Pancreas (tissue), 10 donors: ENCODE data around the gene MIEF1. TPM values are rescaled to one million over a fixed set of nuclear protein-coding genes. Genes with fewer than 3 reads are reported as not detected.

ENCODE experiments used
- ATAC-seq, 4 donors: fragments of 200-7000 bp; cut with Tn5 transposase; one replicate each; pipeline versions ENCODE4 v1.8.0 to v1.9.1; 2020; ENCODE audit warnings: mild to moderate bottlenecking in 4 of 4, moderate library complexity in 4 of 4
- DNase-seq, 6 donors: peaks; one replicate each; pipeline ENCODE4 v3.0.0-alpha.2; 2020
- FAIRE-seq: peaks from 2 replicates; lab custom pipeline; 2012; peaks lifted over from hg19 to GRCh38; lab: Jason Lieb, UNC
- H3K27ac ChIP-seq, 4 donors: fragments of 200-600 bp; sonication (generic); 1 replicate in 3 of 4; 2 replicates in 1 of 4; pipeline versions ENCODE4 v1.5.0 to v1.8.0; 2020
- H3K27me3 ChIP-seq, 4 donors: fragments of 200-600 bp; one replicate each; pipeline ENCODE4 v1.8.0; 2021
- H3K36me3 ChIP-seq, 3 donors: fragments of 200-600 bp; sonication (generic) in 1 of 3; one replicate each; pipeline versions ENCODE4 v1.5.0 to v1.8.0; 2020 to 2021
- H3K4me1 ChIP-seq, 3 donors: fragments of 200-600 bp; one replicate each; pipeline ENCODE4 v1.8.0; 2021
- H3K4me3 ChIP-seq, 4 donors: fragments of 200-600 bp; sonication (generic) in 2 of 4; one replicate each; pipeline versions ENCODE4 v1.5.0 to v1.8.0; 2020 to 2021
- H3K9me3 ChIP-seq, 4 donors: fragments of 200-600 bp; one replicate each; pipeline ENCODE4 v1.8.0; 2021
- WGBS, 2 donors: extraction: QIAGEN DNeasy Blood & Tissue Kit; methylation state at CpG; one replicate each; pipeline ENCODE4 v1.1.7; 2013; 5-methylcytosine and 5-hydroxymethylcytosine counted together
- intact Hi-C, 3 donors: fragments of 100-400 bp; cut with DNase I; formaldehyde crosslinking; loops; one replicate each; pipeline versions ENCODE4 v1.11.1 to v1.14.2; 2022
- polyA plus RNA-seq, 2 donors: library from polyadenylated mRNA; stranded (reverse); fragments of 200-250 nt; gene quantifications; one replicate each; pipeline ENCODE4 v1.2.3, GENCODE V29; 2013
- total RNA-seq, 6 donors: library from RNA; stranded (reverse); fragmentation: NEBNext Ultra II Directional in 4 of 6; extraction: Animal tissue kit (Norgen Biotek cat#: 25700) in 4 of 6; gene quantifications; one replicate each; pipeline versions ENCODE4 v1.2.1 to v1.2.4, GENCODE V29; 2021 to 2023
- TF ChIP-seq, protein P1 (sequence below), 4 donors: fragments of 200-600 bp; sonication (generic) in 3 of 4; IDR thresholded peaks; one replicate each; pipeline versions ENCODE4 v1.5.0 to v1.8.0; 2021; ENCODE audit warnings: antibody characterized with exemption in 4 of 4
- donor health status: healthy with polysubstance abuse.
- donor health status: DM: no; HTN: no; CAD: no; lungs with moderate emphysema.
- donor health status: DM: no; HTN: no; CAD: no.
- donor health status: control.
- donor health status: control.
- donor health status: Bipolar disorder and iron deficiency.
- donor health status: DM: yes; HTN: yes; CAD: no.
- donor health status: DM: no; HTN: no; CAD: no.
- donor health status: DM: no; HTN: no; CAD: no.
- donor health status: DM: yes; HTN: yes; CAD: no.

Gene MIEF1
- 10 to 100 TPM in 5 of 6 donors, 1 to 10 TPM in 1; 8.8 to 15.1 (median 12.7) TPM for total RNA-seq
- polyA plus RNA-seq, result 1 to 10 TPM; 6.3 TPM

DNA sequence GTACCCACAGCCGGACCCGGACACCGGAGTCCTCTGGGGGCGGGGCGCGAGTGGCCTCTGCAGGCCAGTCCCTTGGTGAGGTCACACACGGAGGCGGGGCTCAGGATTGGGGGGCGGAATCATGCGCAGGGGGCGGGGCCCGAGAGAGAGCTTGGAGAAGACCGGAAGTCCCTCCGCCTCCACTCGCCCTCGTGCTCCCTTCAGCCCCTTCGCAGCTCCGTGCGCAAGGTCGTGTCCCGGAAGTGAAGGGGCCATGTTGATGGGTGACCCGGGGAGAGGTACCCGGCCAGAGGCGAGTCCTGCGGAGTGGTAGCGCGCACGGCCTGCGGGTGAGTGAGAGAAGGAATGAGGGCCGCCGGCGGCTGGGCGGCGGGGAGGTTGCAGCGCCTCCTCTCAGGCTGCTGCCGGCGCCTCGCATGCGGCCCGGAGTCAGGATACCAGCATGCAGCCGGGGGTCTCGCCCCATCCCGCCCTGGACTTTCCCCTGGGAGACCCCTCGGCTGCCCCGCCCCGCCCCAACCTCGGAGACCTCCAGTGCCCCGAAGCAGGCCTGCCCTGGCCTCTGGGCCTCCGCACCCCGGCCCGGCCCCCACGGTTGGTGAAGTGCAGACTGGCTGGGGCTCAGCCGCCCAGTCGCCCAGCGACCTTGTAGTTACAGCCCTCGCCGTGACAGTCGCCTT is at the start of gene MIEF1:
TSS of gene MIEF1 (plus strand) at position 182 of the 680 bp plus-strand sequence. CDS start 9,005 bp downstream, outside the sequence.
- peaks cover 8 to 20% (median 9%) of the 10 kb centered on the region in 3 donors for H3K4me1 ChIP-seq
- intact Hi-C loops, result no loop called here
- peak within 1 kb of the TSS; percentile 81 to 92 (median 90) for H3K27ac ChIP-seq
- TF ChIP-seq, protein P1, sequence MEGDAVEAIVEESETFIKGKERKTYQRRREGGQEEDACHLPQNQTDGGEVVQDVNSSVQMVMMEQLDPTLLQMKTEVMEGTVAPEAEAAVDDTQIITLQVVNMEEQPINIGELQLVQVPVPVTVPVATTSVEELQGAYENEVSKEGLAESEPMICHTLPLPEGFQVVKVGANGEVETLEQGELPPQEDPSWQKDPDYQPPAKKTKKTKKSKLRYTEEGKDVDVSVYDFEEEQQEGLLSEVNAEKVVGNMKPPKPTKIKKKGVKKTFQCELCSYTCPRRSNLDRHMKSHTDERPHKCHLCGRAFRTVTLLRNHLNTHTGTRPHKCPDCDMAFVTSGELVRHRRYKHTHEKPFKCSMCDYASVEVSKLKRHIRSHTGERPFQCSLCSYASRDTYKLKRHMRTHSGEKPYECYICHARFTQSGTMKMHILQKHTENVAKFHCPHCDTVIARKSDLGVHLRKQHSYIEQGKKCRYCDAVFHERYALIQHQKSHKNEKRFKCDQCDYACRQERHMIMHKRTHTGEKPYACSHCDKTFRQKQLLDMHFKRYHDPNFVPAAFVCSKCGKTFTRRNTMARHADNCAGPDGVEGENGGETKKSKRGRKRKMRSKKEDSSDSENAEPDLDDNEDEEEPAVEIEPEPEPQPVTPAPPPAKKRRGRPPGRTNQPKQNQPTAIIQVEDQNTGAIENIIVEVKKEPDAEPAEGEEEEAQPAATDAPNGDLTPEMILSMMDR (IDR thresholded peaks at IDR 0.05), result no peak
- WGBS, 2 donors, result 0 to 1% methylated on average over 52 to 58 of the region's 58 CpGs
- H3K27me3 ChIP-seq, result no peaks in the 10 kb centered on the region
- peak; percentile 98 to 99 (median 98) for DNase-seq
- H3K9me3 ChIP-seq, result no peaks in the 10 kb centered on the region
- peaks cover 0 to 23% (median 10%) of the 10 kb centered on the region in 3 donors for H3K36me3 ChIP-seq
- peak; percentile 59 for FAIRE-seq
- peak within 1 kb of the TSS; percentile 83 to 98 (median 96) for H3K4me3 ChIP-seq
- peak; percentile 94 to 96 (median 95) for ATAC-seq

DNA sequence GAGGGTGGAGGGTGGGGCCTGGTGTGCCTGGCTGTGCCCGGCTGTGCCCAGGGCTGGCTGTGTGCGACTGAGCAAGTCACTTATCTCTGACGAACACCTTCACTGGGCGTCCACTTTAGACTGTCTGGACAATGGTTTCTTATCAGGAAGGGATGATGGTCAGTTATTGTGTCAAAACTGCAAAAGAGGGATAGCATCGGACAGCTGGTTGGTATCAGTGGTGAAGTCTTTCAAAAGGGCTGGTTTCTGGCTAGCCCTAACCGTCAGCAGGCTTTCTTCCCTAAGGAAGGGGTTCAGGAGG is 49.4 kb upstream of the MIEF1 start:
- Histone ChIP-seq H3K27ac (no peak overlapping the region), H3K9me3 (no peaks in the 10 kb centered on the region), H3K36me3 (no peaks in the 10 kb centered on the region), H3K27me3 (no peaks in the 10 kb centered on the region), H3K4me3 (no peak overlapping the region), H3K4me1 (no peaks in the 10 kb centered on the region)
- TF ChIP-seq, protein P1 (IDR thresholded peaks at IDR 0.05), result no peak
- WGBS, 2 donors, result 70 to 81% methylated on average over 6 of the region's 6 CpGs
- intact Hi-C loops, result no loop called here
- FAIRE-seq (no peak), ATAC-seq (peak in 2 of 4 donors; percentile 26 to 41), DNase-seq (no peak)

DNA sequence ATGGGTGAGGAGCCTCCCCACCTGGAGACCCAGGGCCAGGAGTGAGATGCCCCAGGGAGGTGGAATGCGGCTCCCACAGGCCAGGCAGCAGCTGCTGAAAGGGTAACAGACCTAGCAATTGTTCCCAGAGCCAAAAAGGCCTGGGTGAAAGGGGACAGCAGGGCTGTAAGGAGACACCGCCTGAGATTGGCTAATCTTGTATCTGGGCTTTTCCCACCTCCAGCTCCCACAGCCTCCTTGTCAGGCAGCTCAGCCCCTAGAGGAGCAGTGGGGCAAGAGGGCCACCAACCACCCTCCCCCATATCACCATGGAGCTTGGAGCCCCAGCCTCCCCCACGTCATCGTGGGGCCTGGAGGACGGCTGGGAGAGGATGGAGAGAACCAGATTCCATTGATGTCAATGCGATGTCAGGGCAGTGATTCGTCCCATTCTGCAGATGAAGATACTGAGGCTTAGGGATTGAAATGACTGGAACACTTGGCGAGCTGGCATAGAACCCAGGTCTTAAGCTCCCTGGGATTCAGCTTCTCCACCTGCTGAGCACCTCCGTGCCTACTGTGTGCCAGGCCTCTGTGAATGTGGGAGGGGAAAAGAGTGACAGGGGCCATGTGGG is 48.2 kb upstream of the MIEF1 start:
- intact Hi-C loops, result no loop called here
- no peaks in the 10 kb centered on the region for H3K4me1 ChIP-seq
- FAIRE-seq (no peak), DNase-seq (no peak), ATAC-seq (no peak)
- TF ChIP-seq, protein P1 (IDR thresholded peaks at IDR 0.05), result no peak
- no peak overlapping the region for H3K27ac ChIP-seq
- no peaks in the 10 kb centered on the region for H3K9me3 ChIP-seq
- H3K36me3 ChIP-seq, result no peaks in the 10 kb centered on the region
- no peak overlapping the region for H3K4me3 ChIP-seq
- H3K27me3 ChIP-seq, result no peaks in the 10 kb centered on the region
- WGBS, 2 donors, result 72 to 76% methylated on average over 9 of the region's 9 CpGs

DNA sequence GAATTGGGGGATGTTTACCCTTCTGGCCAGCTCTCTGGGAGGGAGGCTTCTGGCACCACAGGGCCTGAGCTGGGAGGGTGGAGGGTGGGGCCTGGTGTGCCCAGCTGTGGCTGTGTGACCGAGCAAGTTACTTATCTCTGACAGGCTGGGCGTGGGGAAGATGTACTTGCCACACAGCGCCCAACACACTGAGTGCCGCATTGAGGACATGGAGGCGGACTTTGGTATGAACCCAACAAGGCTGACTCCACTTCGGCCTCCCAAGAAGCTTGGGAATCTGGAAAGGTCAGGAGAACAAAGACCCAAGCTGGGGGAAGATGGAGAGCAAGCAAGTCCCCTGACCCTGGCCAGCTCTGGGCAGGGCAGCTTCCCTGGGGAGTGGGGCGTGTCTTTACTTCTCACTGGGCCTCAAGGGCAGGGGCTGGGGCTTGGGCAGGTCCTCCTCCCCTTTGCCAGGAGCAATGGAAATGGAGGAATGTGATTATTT is 47.7 kb upstream of the MIEF1 start:
- H3K9me3 ChIP-seq, result no peaks in the 10 kb centered on the region
- no peaks in the 10 kb centered on the region for H3K27me3 ChIP-seq
- no peaks in the 10 kb centered on the region for H3K36me3 ChIP-seq
- intact Hi-C loops, result no loop called here
- ATAC-seq (peak in 3 of 4 donors; percentile 22 to 32 (median 32)), FAIRE-seq (no peak), DNase-seq (no peak)
- H3K4me1 ChIP-seq, result no peaks in the 10 kb centered on the region
- 64 to 72% methylated on average over 7 of the region's 7 CpGs for WGBS, 2 donors
- H3K4me3 ChIP-seq, result no peak overlapping the region
- no peak overlapping the region for H3K27ac ChIP-seq
- TF ChIP-seq, protein P1 (IDR thresholded peaks at IDR 0.05), result no peak
